ENCODE data around the gene FADS2.
"Not testable (repeated sequence)": the region's sequence is repeated elsewhere in the genome, so short reads cannot be mapped to it uniquely, and the experiment has no call there.

FADS2 gene

GRCh38 chr11:61880031-61880430, 51.9 kb downstream of the FADS2 start:
- Histone ChIP-seq H3K79me2 (ENCODE audit: low read length) (no peaks in the 10 kb centered on the region), H3K4me3 (ENCODE audit: low read length) (no peak overlapping the region), H3F3A (ENCODE audit: insufficient read depth, low read length) (no peaks in the 10 kb centered on the region), H3K9ac (ENCODE audit: low read length) (no peak overlapping the region), H4K20me1 (ENCODE audit: insufficient read depth, low read length) (no peaks in the 10 kb centered on the region), H3K36me3 (replicated peaks; ENCODE audit: insufficient read depth, low read length) (no peaks in the 10 kb centered on the region), H3K9me3 (replicated peaks; ENCODE audit: insufficient read depth, low read length) (no peaks in the 10 kb centered on the region), H2AFZ (ENCODE audit: low read length) (no peak overlapping the region), H3K4me2 (ENCODE audit: low read depth, low read length) (no peak overlapping the region), H3K4me1 (ENCODE audit: low read length) (no peaks in the 10 kb centered on the region), H3K27ac (ENCODE audit: low read length) (no peak overlapping the region), H3K27me3 (replicated peaks; ENCODE audit: insufficient read depth, low read length) (peaks cover 53% of the 10 kb centered on the region), H3K9me2 (replicated peaks; ENCODE audit: insufficient read depth, low read length) (no peaks in the 10 kb centered on the region)
- DNase-seq = no peak
- no peak for TF ChIP-seq EZH2phosphoT487 (IDR thresholded peaks at IDR 0.05; ENCODE audit: low read length)
- no peak for TF ChIP-seq EZH2 (optimal IDR thresholded peaks at IDR 0.05; ENCODE audit: low read depth, low read length)
- no peak for TF ChIP-seq CTCF (IDR thresholded peaks at IDR 0.05; ENCODE audit: low read length)

- no peak for DNase-seq
- no peak overlapping the region for H2AFZ ChIP-seq (ENCODE audit: low read length)
- no peak overlapping the region for H3K4me2 ChIP-seq (ENCODE audit: low read depth, low read length)
- no peaks in the 10 kb centered on the region for H4K20me1 ChIP-seq (ENCODE audit: insufficient read depth, low read length)
- no peaks in the 10 kb centered on the region for H3K9me3 ChIP-seq (replicated peaks; ENCODE audit: insufficient read depth, low read length)
- TF ChIP-seq EZH2phosphoT487 (IDR thresholded peaks at IDR 0.05; ENCODE audit: low read length) (no peak), EZH2 (optimal IDR thresholded peaks at IDR 0.05; ENCODE audit: low read depth, low read length) (no peak), CTCF (IDR thresholded peaks at IDR 0.05; ENCODE audit: low read length) (no peak)
- H3K36me3 ChIP-seq (replicated peaks; ENCODE audit: insufficient read depth, low read length) = no peaks in the 10 kb centered on the region
- no peak overlapping the region for H3K4me3 ChIP-seq (ENCODE audit: low read length)
- H3K9me2 ChIP-seq (replicated peaks; ENCODE audit: insufficient read depth, low read length) = no peaks in the 10 kb centered on the region
- no peaks in the 10 kb centered on the region for H3F3A ChIP-seq (ENCODE audit: insufficient read depth, low read length)
- no peak overlapping the region for H3K9ac ChIP-seq (ENCODE audit: low read length)
- H3K4me1 ChIP-seq (ENCODE audit: low read length) = no peaks in the 10 kb centered on the region
- H3K27me3 ChIP-seq (replicated peaks; ENCODE audit: insufficient read depth, low read length) = peaks cover 48% of the 10 kb centered on the region
- H3K27ac ChIP-seq (ENCODE audit: low read length) = no peak overlapping the region
- no peaks in the 10 kb centered on the region for H3K79me2 ChIP-seq (ENCODE audit: low read length)
Observed at GRCh38 chr11:61880454-61880853, 52.4 kb downstream of the FADS2 start.

GRCh38 chr11:61881397-61881796, 53.3 kb downstream of the FADS2 start:
- no peaks in the 10 kb centered on the region for H3K79me2 ChIP-seq (ENCODE audit: low read length)
- no peak overlapping the region for H3K4me2 ChIP-seq (ENCODE audit: low read depth, low read length)
- no peaks in the 10 kb centered on the region for H3K4me1 ChIP-seq (ENCODE audit: low read length)
- no peak overlapping the region for H3K27ac ChIP-seq (ENCODE audit: low read length)
- H3K9me3 ChIP-seq (replicated peaks; ENCODE audit: insufficient read depth, low read length) = no peaks in the 10 kb centered on the region
- no peaks in the 10 kb centered on the region for H4K20me1 ChIP-seq (ENCODE audit: insufficient read depth, low read length)
- no peak overlapping the region for H2AFZ ChIP-seq (ENCODE audit: low read length)
- no peaks in the 10 kb centered on the region for H3K36me3 ChIP-seq (replicated peaks; ENCODE audit: insufficient read depth, low read length)
- no peak for TF ChIP-seq EZH2phosphoT487 (IDR thresholded peaks at IDR 0.05; ENCODE audit: low read length)
- TF ChIP-seq CTCF (IDR thresholded peaks at IDR 0.05; ENCODE audit: low read length) = no peak
- TF ChIP-seq EZH2 (optimal IDR thresholded peaks at IDR 0.05; ENCODE audit: low read depth, low read length) = no peak
- no peaks in the 10 kb centered on the region for H3F3A ChIP-seq (ENCODE audit: insufficient read depth, low read length)
- no peak for DNase-seq
- no peak overlapping the region for H3K9ac ChIP-seq (ENCODE audit: low read length)
- no peaks in the 10 kb centered on the region for H3K9me2 ChIP-seq (replicated peaks; ENCODE audit: insufficient read depth, low read length)
- H3K27me3 ChIP-seq (replicated peaks; ENCODE audit: insufficient read depth, low read length) = peaks cover 40% of the 10 kb centered on the region
- H3K4me3 ChIP-seq (ENCODE audit: low read length) = no peak overlapping the region

- not testable (repeated sequence) for DNase-seq; H3K4me3 ChIP-seq (ENCODE audit: low read length); H3K4me2 ChIP-seq (ENCODE audit: low read depth, low read length)
Observed at GRCh38 chr11:61882267-61882666, 54.2 kb downstream of the FADS2 start.

More at GRCh38 chr11:61882267-61882666, 54.2 kb downstream of the FADS2 start:
- H3K27ac ChIP-seq (ENCODE audit: low read length); H3K79me2 ChIP-seq (ENCODE audit: low read length); H3K9ac ChIP-seq (ENCODE audit: low read length); H3K4me1 ChIP-seq (ENCODE audit: low read length); H3K9me3 ChIP-seq (replicated peaks; ENCODE audit: insufficient read depth, low read length); H2AFZ ChIP-seq (ENCODE audit: low read length); H3F3A ChIP-seq (ENCODE audit: insufficient read depth, low read length); H3K36me3 ChIP-seq (replicated peaks; ENCODE audit: insufficient read depth, low read length); H3K9me2 ChIP-seq (replicated peaks; ENCODE audit: insufficient read depth, low read length); H4K20me1 ChIP-seq (ENCODE audit: insufficient read depth, low read length): not testable (repeated sequence)
- peaks cover 35% of the 10 kb centered on the region for H3K27me3 ChIP-seq (replicated peaks; ENCODE audit: insufficient read depth, low read length)
